Esophagus (tissue), 2 donors: ENCODE measurements around the gene MPPED1. TPM values are rescaled to one million over a fixed set of nuclear protein-coding genes. Genes with fewer than 3 reads are reported as not detected.
A peak's percentile ranks its signal among the peaks of the same experiment; 100 is the strongest.

ENCODE experiments used
- H3K27ac ChIP-seq, 2 donors: one replicate each; pipeline ENCODE4 v1.5.1; 2013; ENCODE audit warnings: low read depth in 2 of 2, mild to moderate bottlenecking in 2 of 2, inconsistent platforms in 1 of 2, low read length in 1 of 2, moderate library complexity in 1 of 2
- H3K27me3 ChIP-seq, 2 donors: one replicate each; pipeline ENCODE4 v1.6.1; 2013; ENCODE audit warnings: low read length in 2 of 2, control low read depth in 1 of 2, mild to moderate bottlenecking in 1 of 2; ENCODE audit not compliant: insufficient read depth in 2 of 2, control insufficient read depth in 1 of 2
- H3K36me3 ChIP-seq, 2 donors: one replicate each; pipeline ENCODE4 v1.6.1; 2013; ENCODE audit warnings: low read length in 1 of 2; ENCODE audit not compliant: control insufficient read depth in 2 of 2, insufficient read depth in 2 of 2
- H3K4me1 ChIP-seq, 2 donors: one replicate each; pipeline ENCODE4 v1.6.1; 2013; ENCODE audit warnings: low read length in 1 of 2; ENCODE audit not compliant: control insufficient read depth in 2 of 2, insufficient read depth in 2 of 2
- H3K4me3 ChIP-seq, 2 donors: one replicate each; pipeline ENCODE4 v1.5.1; 2013; ENCODE audit warnings: low read length in 2 of 2, mild to moderate bottlenecking in 2 of 2, low read depth in 1 of 2, moderate library complexity in 1 of 2
- H3K9me3 ChIP-seq, 2 donors: one replicate each; pipeline ENCODE4 v1.6.1; 2013; ENCODE audit warnings: mild to moderate bottlenecking in 2 of 2, low read depth in 1 of 2, low read length in 1 of 2, moderate library complexity in 1 of 2; ENCODE audit not compliant: control insufficient read depth in 2 of 2, insufficient read depth in 1 of 2
- WGBS, 2 donors: extraction: QIAGEN DNeasy Blood & Tissue Kit; methylation state at CpG; one replicate each; pipeline ENCODE4 v1.1.7; 2013; 5-methylcytosine and 5-hydroxymethylcytosine counted together
- polyA plus RNA-seq, 2 donors: library from polyadenylated mRNA; stranded (reverse); fragments of 200-250 nt; gene quantifications; one replicate each; pipeline ENCODE4 v1.2.3, GENCODE V29; 2013
- donor health status: healthy with polysubstance abuse.
- donor health status: Bipolar disorder and iron deficiency.

Gene MPPED1
- polyA plus RNA-seq, 2 donors, result 0.01 TPM; not detected in 1

DNA sequence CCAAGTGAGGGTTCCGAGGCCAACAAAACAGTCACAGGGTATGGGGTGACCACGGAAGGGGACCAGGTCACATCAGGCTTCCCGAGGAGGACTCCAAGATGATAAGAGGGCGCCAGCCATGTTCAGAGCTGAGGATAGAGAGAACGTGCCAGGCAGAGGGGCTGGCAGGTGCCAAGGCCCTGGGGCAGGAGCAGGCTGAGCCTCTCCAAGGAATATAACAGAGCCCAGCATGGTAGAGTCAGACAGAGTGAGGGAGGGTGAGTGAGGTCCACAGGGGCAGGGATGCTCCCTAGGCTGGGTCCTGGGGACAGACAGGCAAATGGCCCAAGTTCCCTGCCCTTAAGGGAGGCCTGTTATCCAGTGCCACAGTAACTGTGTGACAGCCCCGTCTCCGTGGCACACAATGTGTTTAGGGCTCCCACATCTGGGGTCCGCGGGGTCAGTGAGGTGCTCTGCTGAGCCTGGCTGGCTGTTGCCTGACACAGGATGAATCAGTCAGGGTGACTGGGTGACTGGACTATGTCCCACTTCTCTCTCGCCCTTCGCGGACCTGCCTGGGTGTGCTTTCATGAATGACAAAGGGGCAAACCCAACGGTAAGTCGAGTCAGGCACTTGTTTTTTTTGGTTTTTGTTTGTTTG, 105.3 kb downstream of the MPPED1 start:
- 81 to 86% methylated on average over 14 of the region's 14 CpGs for WGBS, 2 donors
- H3K27ac ChIP-seq, result no peak overlapping the region
- no peak overlapping the region for H3K4me3 ChIP-seq
- no peaks in the 10 kb centered on the region for H3K36me3 ChIP-seq
- no peaks in the 10 kb centered on the region for H3K27me3 ChIP-seq
- peaks cover 0 to 7% of the 10 kb centered on the region in 2 donors for H3K9me3 ChIP-seq
- H3K4me1 ChIP-seq, result peaks cover 0 to 2% of the 10 kb centered on the region in 2 donors

DNA sequence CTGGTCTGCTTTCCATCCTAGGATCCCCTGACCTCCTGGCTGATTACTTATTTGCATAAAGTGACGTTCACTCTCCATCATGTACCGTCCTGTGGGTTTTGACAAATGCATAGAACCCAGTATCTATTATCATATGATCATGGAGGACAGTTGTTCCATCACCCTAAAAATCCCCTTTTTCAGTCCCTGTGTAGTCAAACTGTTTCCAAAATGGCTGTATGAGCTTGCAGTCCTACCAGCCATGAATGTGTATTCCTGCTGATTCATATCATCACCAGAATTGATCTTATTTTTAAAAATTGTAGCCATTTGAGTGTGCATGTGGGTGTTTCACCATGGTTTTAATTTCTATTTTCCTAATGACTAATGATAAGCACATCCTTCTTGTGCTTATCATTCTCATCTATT, 108.8 kb downstream of the MPPED1 start:
- Histone ChIP-seq H3K27me3 (no peaks in the 10 kb centered on the region), H3K27ac (no peak overlapping the region), H3K4me3 (no peak overlapping the region), H3K9me3 (no peaks in the 10 kb centered on the region), H3K4me1 (no peaks in the 10 kb centered on the region), H3K36me3 (no peaks in the 10 kb centered on the region)
- 57 to 63% methylated on average over 2 of the region's 2 CpGs for WGBS, 2 donors

DNA sequence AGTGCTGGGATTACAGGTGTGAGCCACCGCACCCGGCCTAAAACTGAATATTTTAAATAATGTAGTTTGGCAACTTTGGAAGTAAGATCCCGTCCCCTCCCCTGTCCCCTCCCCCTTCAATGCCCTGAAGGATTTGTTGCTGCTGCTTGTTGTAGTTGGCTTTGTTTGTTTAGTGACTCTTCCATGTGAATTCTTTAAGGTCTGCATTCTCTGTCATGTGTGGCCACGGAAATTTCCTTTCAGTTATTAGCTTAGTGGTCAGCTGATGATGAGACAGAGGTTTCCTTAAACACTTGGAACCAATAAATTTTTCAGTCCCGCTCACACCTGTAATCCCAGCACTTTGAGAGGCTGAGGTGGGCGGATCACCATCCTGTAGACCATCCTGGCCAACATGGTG, 109.9 kb downstream of the MPPED1 start:
- Histone ChIP-seq H3K4me1 (no peaks in the 10 kb centered on the region), H3K27ac (no peak overlapping the region), H3K4me3 (no peak overlapping the region), H3K9me3 (no peaks in the 10 kb centered on the region), H3K36me3 (no peaks in the 10 kb centered on the region), H3K27me3 (no peaks in the 10 kb centered on the region)
- WGBS, 2 donors, result 59 to 63% methylated on average over 6 of the region's 6 CpGs

DNA sequence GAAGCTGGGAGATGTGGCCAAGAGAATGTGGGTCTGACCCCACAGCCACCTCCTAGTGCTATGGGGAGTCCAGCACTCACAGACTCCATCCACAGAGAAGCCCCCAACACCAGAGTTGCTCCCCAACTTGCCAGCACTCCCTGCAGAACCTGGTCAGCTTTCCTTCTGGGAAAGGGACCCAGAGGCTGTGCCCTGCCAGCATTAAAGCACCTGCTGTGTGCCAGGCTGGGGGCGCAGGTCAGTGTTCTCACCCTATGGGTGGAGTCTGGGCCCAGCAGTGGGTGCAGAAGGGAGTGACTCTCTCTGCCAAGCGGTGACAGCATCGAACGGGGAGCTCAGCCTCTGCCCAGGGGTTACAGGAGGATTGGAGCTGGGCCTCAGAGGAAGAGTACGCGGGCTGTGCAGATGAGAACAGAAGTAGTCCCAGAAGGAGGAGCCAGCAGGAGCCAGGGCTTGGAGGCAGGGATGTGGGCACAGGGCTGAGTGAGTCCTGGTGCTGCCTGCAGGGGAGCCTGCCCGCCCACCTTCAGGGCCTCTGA, 114.4 kb downstream of the MPPED1 start:
- no peak overlapping the region for H3K27ac ChIP-seq
- peaks cover 0 to 10% of the 10 kb centered on the region in 2 donors for H3K4me1 ChIP-seq
- 69 to 71% methylated on average over 7 of the region's 7 CpGs for WGBS, 2 donors
- H3K9me3 ChIP-seq, result peaks cover 0 to 3% of the 10 kb centered on the region in 2 donors
- no peak overlapping the region for H3K4me3 ChIP-seq
- no peaks in the 10 kb centered on the region for H3K27me3 ChIP-seq
- no peaks in the 10 kb centered on the region for H3K36me3 ChIP-seq

DNA sequence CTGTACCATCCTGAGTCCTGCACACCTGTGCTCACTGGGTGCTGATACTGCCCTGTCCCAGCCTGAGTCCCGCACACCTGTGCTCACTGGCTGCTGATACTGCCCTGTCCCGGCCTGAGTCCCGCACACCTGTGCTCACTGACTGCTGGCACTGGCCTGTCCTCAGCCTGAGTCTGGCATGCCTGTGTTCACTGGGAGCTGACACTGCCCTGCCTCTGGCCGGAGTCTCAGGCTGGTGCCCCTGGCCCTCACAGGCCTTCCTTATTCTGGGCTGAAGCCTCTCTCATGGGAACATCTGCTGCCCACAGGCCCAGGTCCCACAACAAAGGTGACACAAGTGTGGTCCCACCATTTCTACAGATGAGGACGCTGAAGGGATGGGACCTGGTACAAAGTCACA, 115.1 kb downstream of the MPPED1 start:
- no peaks in the 10 kb centered on the region for H3K36me3 ChIP-seq
- H3K27me3 ChIP-seq, result no peaks in the 10 kb centered on the region
- H3K27ac ChIP-seq, result no peak overlapping the region
- H3K4me1 ChIP-seq, result peaks cover 0 to 12% of the 10 kb centered on the region in 2 donors
- no peak overlapping the region for H3K4me3 ChIP-seq
- peaks cover 0 to 3% of the 10 kb centered on the region in 2 donors for H3K9me3 ChIP-seq
- WGBS, 2 donors, result 84 to 90% methylated on average over 5 of the region's 5 CpGs

DNA sequence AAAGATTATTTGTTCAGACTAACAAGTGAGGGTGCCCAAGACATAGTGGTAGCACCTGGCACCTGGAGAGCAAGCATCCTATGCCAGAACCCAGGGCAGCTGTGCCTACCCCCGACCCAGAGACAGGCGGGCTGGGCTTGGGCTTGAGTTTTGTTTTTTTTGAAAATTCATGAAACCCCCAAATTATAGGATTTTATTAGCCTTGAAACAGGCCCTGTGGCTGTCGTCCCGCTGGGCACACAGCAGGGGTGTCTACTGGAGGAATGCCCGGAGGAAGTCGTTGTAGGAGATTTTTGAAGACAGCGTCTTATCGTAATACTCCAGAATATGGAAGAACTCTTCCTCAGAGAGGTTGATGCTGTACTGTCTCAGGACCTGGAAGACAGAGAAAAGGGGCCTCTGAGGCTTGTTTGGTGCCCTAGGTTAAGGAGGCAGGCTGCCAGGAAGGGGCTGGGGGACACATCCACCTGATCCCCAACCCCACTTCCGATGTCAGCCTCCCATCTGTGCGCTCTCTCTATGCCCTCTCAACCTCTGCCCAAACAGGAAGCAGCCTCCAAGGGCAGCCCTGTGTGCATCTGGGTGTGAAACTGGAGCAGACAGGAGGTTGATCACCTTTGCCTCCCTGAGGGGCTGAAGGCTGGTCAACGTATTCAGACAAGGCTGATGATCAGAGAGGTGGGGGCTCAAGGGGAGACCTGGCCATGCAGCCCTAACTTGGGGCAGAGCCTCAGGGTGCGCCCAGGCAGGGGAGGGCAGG, 117.0 kb downstream of the MPPED1 start:
- Histone ChIP-seq H3K4me1 (peaks cover 0 to 15% of the 10 kb centered on the region in 2 donors), H3K4me3 (no peak overlapping the region), H3K27ac (no peak overlapping the region), H3K36me3 (no peaks in the 10 kb centered on the region), H3K9me3 (peaks cover 0 to 3% of the 10 kb centered on the region in 2 donors), H3K27me3 (no peaks in the 10 kb centered on the region)
- 70 to 73% methylated on average over 12 of the region's 12 CpGs for WGBS, 2 donors

DNA sequence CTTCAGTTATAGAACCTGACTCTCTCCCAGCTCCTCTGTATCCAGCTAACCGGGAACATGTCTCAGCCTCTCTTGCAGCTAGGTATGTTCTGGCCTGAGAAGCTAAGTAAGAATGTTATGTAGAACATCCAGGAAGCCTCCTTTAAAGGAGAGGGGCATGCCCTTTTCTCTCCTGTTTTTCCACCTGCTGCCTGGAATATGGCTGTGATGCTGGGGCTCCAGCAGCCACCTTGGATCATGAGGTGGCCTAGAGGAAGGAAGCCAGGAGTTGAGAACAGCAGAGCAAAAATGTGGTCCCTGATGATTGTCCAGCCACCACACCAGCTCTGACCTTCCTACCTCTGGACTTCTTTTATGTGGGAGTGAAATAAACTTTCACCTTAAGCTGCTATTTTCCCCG, 117.6 kb downstream of the MPPED1 start:
- Histone ChIP-seq H3K9me3 (peaks cover 0 to 3% of the 10 kb centered on the region in 2 donors), H3K27ac (no peak overlapping the region), H3K4me1 (peaks cover 0 to 15% of the 10 kb centered on the region in 2 donors), H3K4me3 (no peak overlapping the region), H3K27me3 (no peaks in the 10 kb centered on the region), H3K36me3 (no peaks in the 10 kb centered on the region)
- 93 to 95% methylated on average over 2 of the region's 2 CpGs for WGBS, 2 donors

DNA sequence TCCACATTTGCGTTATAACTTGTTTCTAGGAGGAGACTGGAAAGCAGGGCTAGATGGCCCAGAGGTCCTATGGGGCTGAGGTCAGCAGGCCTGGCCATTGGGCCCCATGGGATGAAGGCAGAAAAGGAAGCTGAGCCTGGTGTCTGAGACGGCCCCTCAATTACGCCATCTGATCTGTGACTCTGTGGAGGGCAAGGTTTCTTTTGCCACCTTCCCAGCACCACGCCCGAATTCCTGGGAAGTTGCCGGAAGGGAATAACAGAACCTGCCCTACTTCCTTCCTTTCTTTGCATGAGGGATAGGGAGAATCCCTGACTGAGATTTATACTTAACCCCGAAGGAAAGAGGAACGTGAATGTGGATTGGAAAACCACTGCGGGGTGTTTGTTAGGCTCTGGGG, 118.1 kb downstream of the MPPED1 start:
- 45 to 68% methylated on average over 9 of the region's 9 CpGs for WGBS, 2 donors

DNA sequence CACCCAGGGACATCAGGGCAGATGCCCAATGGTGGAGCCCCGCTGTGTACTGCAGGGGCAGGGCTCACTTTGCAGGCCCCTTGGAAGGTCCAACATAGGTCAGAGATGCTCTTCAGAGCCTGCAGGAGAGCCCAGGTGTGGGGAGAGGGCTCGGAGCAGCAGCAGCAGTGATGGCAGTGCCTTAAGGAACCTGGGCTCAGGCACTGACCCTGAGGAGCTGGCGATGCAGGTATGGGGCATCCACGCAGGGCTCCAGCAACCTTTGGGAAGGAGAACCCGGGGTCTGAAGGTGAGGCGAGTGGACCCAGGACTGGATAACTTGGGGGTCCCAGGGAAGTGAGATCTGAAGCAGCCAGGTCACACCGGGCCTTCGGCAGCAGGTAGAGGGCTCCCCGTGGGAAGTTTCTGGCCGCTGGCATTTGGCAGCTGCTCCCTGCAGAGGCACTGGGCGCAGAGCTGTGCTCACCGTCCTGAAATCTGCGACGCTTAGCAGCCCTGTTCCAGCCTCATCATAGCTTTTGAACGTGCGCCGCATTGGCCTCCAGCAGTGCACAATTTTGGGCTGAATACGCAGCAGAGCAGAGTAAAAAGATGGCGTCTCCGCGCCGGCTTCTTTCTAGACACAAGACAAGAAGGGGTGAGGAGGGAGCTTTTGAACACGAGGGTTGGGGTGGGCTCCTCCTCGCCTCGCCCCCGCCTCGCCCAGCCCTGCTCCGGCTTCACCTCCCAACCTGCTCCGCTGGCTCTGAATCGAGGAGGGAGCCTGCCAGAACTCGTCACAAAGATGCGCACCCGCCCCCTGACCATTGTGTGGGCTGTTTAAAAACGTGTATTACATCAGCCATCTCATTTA, 118.8 kb downstream of the MPPED1 start:
- Histone ChIP-seq H3K4me3 (peak overlapping the region in 1 of 2 donors; percentile 11), H3K27me3 (no peaks in the 10 kb centered on the region), H3K9me3 (peaks cover 0 to 3% of the 10 kb centered on the region in 2 donors), H3K36me3 (no peaks in the 10 kb centered on the region), H3K27ac (peak overlapping the region; percentile 33 to 44), H3K4me1 (peaks cover 0 to 18% of the 10 kb centered on the region in 2 donors)
- 56 to 59% methylated on average over 34 of the region's 34 CpGs for WGBS, 2 donors

More for the DNA sequence above, 118.1 kb downstream of the MPPED1 start:
- Histone ChIP-seq H3K4me3 (no peak overlapping the region), H3K4me1 (peaks cover 0 to 17% of the 10 kb centered on the region in 2 donors), H3K9me3 (peaks cover 0 to 3% of the 10 kb centered on the region in 2 donors), H3K36me3 (no peaks in the 10 kb centered on the region), H3K27ac (no peak overlapping the region), H3K27me3 (no peaks in the 10 kb centered on the region)
